IMR-90 (cell line): ENCODE measurements around the gene TGM2. TPM values are rescaled to one million over a fixed set of nuclear protein-coding genes. Genes with fewer than 3 reads are reported as not detected.

Source experiments
- ATAC-seq: fragments of 200-7000 bp; cut with Tn5 transposase; 2 replicates; pipeline ENCODE4 v1.9.1; 2020; ENCODE audit warnings: low read depth, mild to moderate bottlenecking, moderate library complexity
- BruUV-seq: library from RNA; stranded (reverse); fragments of 400-500 nt; replicated peaks from 2 replicates; lab custom pipeline; 2021; lab: Mats Ljungman, UMichigan
- CTCF ChIA-PET: fragments of 300-600 bp; formaldehyde crosslinking; extraction: SDS; loops from one replicate; lab custom pipeline; 2021; ENCODE audit warnings: antibody characterized with exemption; lab: Yijun Ruan, JAX
- POLR2A ChIA-PET: fragments of 300-600 bp; sonication (Branson Sonifier 250); formaldehyde crosslinking; loops from one replicate; lab custom pipeline; 2022; ENCODE audit warnings: antibody characterized with exemption; ENCODE audit not compliant: unreplicated experiment; lab: Charles Lee
- DNase-seq: peaks from one replicate; pipeline ENCODE4 v3.0.0; 2013
- H2AFZ ChIP-seq: replicated peaks from 2 replicates; pipeline ENCODE3; 2013; ENCODE audit warnings: low read length, mild to moderate bottlenecking; ENCODE audit not compliant: poor library complexity
- H2AK5ac ChIP-seq: 2 replicates; pipeline ENCODE4 v1.6.1; 2013; ENCODE audit warnings: low read depth, low read length, inconsistent platforms
- H2AK9ac ChIP-seq: replicated peaks from 2 replicates; pipeline ENCODE3; 2013; ENCODE audit warnings: mild to moderate bottlenecking, low read depth, low read length, moderate library complexity; ENCODE audit not compliant: poor library complexity
- H2BK120ac ChIP-seq: 2 replicates; pipeline ENCODE4 v1.6.1; 2013; ENCODE audit warnings: low read depth, low read length, inconsistent platforms
- H2BK15ac ChIP-seq: 3 replicates; pipeline ENCODE4 v1.6.1; 2013; ENCODE audit warnings: low read depth, low read length, inconsistent platforms
- H2BK20ac ChIP-seq: 2 replicates; pipeline ENCODE4 v1.6.1; 2013; ENCODE audit warnings: low read depth, mild to moderate bottlenecking, inconsistent platforms, low read length, moderate library complexity
- H2BK5ac ChIP-seq: 2 replicates; pipeline ENCODE4 v1.6.1; 2013; ENCODE audit warnings: mild to moderate bottlenecking, low read depth, low read length, inconsistent platforms; ENCODE audit not compliant: poor library complexity, severe bottlenecking
- H3K14ac ChIP-seq: replicated peaks from 2 replicates; pipeline ENCODE4 v1.6.1; 2013; ENCODE audit warnings: low read depth, low read length, inconsistent platforms
- H3K18ac ChIP-seq: 2 replicates; pipeline ENCODE4 v1.6.1; 2013; ENCODE audit warnings: low read depth, low read length, control low read depth
- H3K23ac ChIP-seq: 2 replicates; pipeline ENCODE4 v1.6.1; 2013; ENCODE audit warnings: low read depth, low read length, inconsistent platforms
- H3K27ac ChIP-seq: 2 replicates; pipeline ENCODE4 v1.5.1; 2013; ENCODE audit warnings: mild to moderate bottlenecking, control low read depth, low read length; ENCODE audit not compliant: insufficient read depth
- H3K27me3 ChIP-seq: 2 replicates; pipeline ENCODE4 v1.6.1; 2013; ENCODE audit warnings: low read length; ENCODE audit not compliant: control insufficient read depth, insufficient read depth
- H3K36me3 ChIP-seq: 2 replicates; pipeline ENCODE4 v1.6.1; 2013; ENCODE audit warnings: low read length, mixed read lengths; ENCODE audit not compliant: control insufficient read depth, insufficient read depth
- H3K4ac ChIP-seq: 2 replicates; pipeline ENCODE4 v1.6.1; 2013; ENCODE audit warnings: low read depth, low read length, inconsistent platforms
- H3K4me1 ChIP-seq: 2 replicates; pipeline ENCODE4 v1.6.1; 2013; ENCODE audit warnings: low read length, mixed read lengths; ENCODE audit not compliant: control insufficient read depth, insufficient read depth
- H3K4me2 ChIP-seq: 2 replicates; pipeline ENCODE4 v1.6.1; 2013; ENCODE audit warnings: low read depth, mild to moderate bottlenecking, control low read depth, low read length, moderate library complexity
- H3K4me3 ChIP-seq: 2 replicates; pipeline ENCODE4 v1.5.1; 2013; ENCODE audit warnings: low read depth, mild to moderate bottlenecking, control low read depth, low read length, moderate library complexity; ENCODE audit not compliant: insufficient read depth
- H3K56ac ChIP-seq: 2 replicates; pipeline ENCODE4 v1.6.1; 2013; ENCODE audit warnings: low read length, inconsistent platforms; ENCODE audit not compliant: insufficient read depth; ENCODE audit errors: extremely low read depth
- H3K79me1 ChIP-seq, 2 experiments: 2 replicates each; pipeline ENCODE4 v1.6.1; 2013; ENCODE audit warnings: low read length in 2 of 2, inconsistent platforms in 1 of 2, low read depth in 1 of 2
- H3K9ac ChIP-seq: 2 replicates; pipeline ENCODE4 v1.6.1; 2013; ENCODE audit warnings: low read depth, low read length, control low read depth
- H3K9me1 ChIP-seq: 2 replicates; pipeline ENCODE4 v1.6.1; 2013; ENCODE audit warnings: low read length, inconsistent platforms; ENCODE audit not compliant: insufficient read depth
- H3K9me3 ChIP-seq: 2 replicates; pipeline ENCODE4 v1.6.1; 2013; ENCODE audit warnings: low read length; ENCODE audit not compliant: control insufficient read depth, insufficient read depth
- H4K20me1 ChIP-seq: 2 replicates; pipeline ENCODE4 v1.6.1; 2013; ENCODE audit warnings: low read length, inconsistent platforms; ENCODE audit not compliant: insufficient read depth
- H4K5ac ChIP-seq: 2 replicates; pipeline ENCODE4 v1.6.1; 2013; ENCODE audit warnings: mild to moderate bottlenecking, low read depth, low read length, control low read depth
- H4K8ac ChIP-seq, 2 experiments: 2 replicates each; pipeline ENCODE4 v1.6.1; 2013; ENCODE audit warnings: low read depth in 2 of 2, low read length in 2 of 2, control low read depth in 1 of 2, inconsistent platforms in 1 of 2
- H4K91ac ChIP-seq: 2 replicates; pipeline ENCODE4 v1.6.1; 2013; ENCODE audit warnings: low read depth, low read length, inconsistent platforms; ENCODE audit not compliant: insufficient read depth
- RFX5 ChIP-seq: IDR thresholded peaks from 2 replicates; pipeline ENCODE4 v1.8.0; 2012; ENCODE audit warnings: low read depth, mild to moderate bottlenecking, low read length, moderate library complexity
- WGBS, 2 experiments: methylation state at CpG; one replicate each; pipeline versions ENCODE4 v1.1.5 to v1.1.7; 2013; ENCODE audit warnings: missing lambda C conversion rate in 2 of 2; ENCODE audit not compliant: insufficient read length in 1 of 2; ENCODE audit errors: extremely low coverage in 2 of 2; 5-methylcytosine and 5-hydroxymethylcytosine counted together
- dilution Hi-C: fragments of 300-500 bp; cut with HindIII; formaldehyde crosslinking; loops from one replicate; pipeline ENCODE4 v1.14.3; 2018; ENCODE audit warnings: low sequenced_read_pairs; ENCODE audit not compliant: unreplicated experiment
- in situ Hi-C: fragments of 300-500 bp; cut with MboI; formaldehyde crosslinking; loops from 3 replicates; pipeline ENCODE4 v1.14.3; 2019; ENCODE audit warnings: low sequenced_read_pairs, inconsistent platforms, mixed read lengths
- intact Hi-C: fragments of 100-400 bp; cut with micrococcal nuclease; formaldehyde crosslinking; loops from 2 replicates; pipeline ENCODE4 v1.10.0; 2022
- polyA plus RNA-seq, 3 experiments: library from polyadenylated mRNA; depleted of rRNA; stranded (reverse); fragments of >200 nt; gene quantifications; 2 replicates each; pipeline ENCODE4 v1.2.3, GENCODE V29; 2012; ENCODE audit warnings: low replicate concordance in 1 of 3
- total RNA-seq: library from RNA; depleted of rRNA; stranded (reverse); fragments of >200 nt; gene quantifications from 2 replicates; pipeline ENCODE4 v1.2.3, GENCODE V29; 2012

TGM2 gene
- total and polyA plus RNA-seq, 2 of the 4 experiments (the other 2 are of a cell fraction): 239 to 268 TPM

- Histone ChIP-seq H3K4me1 (peaks cover 13% of the 10 kb centered on the region), H4K5ac (no peak overlapping the region), H4K20me1 (no peaks in the 10 kb centered on the region), H3K4me3 (no peak overlapping the region), H2BK5ac (no peak overlapping the region), H4K8ac (no peak overlapping the region), H3K9me1 (peaks cover 7% of the 10 kb centered on the region; the same call in 1 of the 2 replicates), H3K56ac (no peak overlapping the region), H2AFZ (no peak overlapping the region), H3K27me3 (no peaks in the 10 kb centered on the region), H2AK9ac (no peak overlapping the region), H3K9me3 (no peaks in the 10 kb centered on the region), H3K79me1 (no peaks in the 10 kb centered on the region), H3K36me3 (no peaks in the 10 kb centered on the region), H4K91ac (no peak overlapping the region), H3K4ac (no peak overlapping the region), H3K27ac (no peak overlapping the region), H3K4me2 (no peak overlapping the region), H3K9ac (no peak overlapping the region), H2BK15ac (0 out of 3 replicates have a peak overlapping the region, but pooled peaks have one; percentile 75), H2AK5ac (0 out of 2 replicates have a peak overlapping the region, but pooled peaks have one; percentile 43), H2BK20ac (no peak overlapping the region), H2BK120ac (no peak overlapping the region), H3K23ac (no peak overlapping the region), H3K18ac (no peak overlapping the region), H3K14ac (no peak overlapping the region)
- BruUV-seq: no TSS peak
- dilution Hi-C loops (no loop called here), in situ Hi-C loops (no loop called here), intact Hi-C loops (no loop called here)
- no peak for TF ChIP-seq RFX5
- DNase-seq (no peak), ATAC-seq (no peak)
- POLR2A ChIA-PET: no interaction called here
- WGBS, 2 experiments: no CpG with 5 or more reads among the region's 6 CpGs
- CTCF ChIA-PET: no interaction called here
These were observed 25.1 kb upstream of the TGM2 start for GRCh38 chr20:38190166-38190565.
